Measurements from ENCODE around the gene DDIAS. TPM values are rescaled to one million over a fixed set of nuclear protein-coding genes. Genes with fewer than 3 reads are reported as not detected.

Gene DDIAS
- total and polyA plus RNA-seq, 9 of the 15 experiments (the other 6 are each of a cell fraction or from before 2014, with no cell fraction given), result 9.4 to 27.2 (median 23.3) TPM

DNA sequence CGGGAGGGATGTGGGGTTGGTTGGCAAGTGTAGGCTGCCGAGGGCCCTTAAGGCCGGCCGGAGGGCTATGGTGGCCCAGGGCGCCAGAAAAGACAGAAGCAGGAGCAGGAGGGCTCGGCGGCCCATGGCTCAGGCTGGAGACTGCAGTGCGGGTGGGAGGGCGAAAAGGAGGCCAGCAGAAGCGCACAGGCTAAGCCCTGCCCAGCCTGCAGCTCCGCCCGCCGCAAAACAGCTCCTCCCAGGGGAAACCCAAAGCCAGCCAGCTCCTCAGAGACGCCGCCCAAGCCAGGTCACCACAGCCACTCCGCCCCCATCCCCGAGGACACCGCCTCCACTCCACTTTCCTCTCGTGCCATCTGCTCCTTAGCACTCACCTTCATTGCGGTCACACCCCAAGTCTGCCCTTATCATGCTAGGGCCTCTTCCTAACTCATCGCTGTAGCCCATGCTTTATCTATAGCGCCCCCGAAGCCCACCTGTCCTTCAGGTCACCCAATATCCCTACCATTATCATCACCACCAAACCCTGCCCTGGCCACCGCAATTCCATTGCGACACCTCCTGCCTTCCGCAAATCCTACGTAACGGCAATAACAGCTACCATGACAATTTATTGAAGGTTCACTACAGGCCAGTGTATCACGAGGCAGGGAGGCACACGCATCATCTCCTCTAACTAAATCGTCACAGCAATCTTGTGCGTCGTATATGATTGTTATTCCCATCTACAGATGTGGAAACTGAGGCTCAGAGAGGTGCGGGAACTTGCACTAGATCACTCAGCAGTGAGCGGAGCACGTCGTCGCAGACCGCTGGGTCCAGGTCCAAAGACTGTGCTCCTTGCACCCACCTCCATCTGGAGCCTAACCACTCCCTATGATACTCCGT is 1.0 kb upstream of the DDIAS start, which contains the start of gene PRCP (continued):
- TF ChIP-seq, protein P1, sequence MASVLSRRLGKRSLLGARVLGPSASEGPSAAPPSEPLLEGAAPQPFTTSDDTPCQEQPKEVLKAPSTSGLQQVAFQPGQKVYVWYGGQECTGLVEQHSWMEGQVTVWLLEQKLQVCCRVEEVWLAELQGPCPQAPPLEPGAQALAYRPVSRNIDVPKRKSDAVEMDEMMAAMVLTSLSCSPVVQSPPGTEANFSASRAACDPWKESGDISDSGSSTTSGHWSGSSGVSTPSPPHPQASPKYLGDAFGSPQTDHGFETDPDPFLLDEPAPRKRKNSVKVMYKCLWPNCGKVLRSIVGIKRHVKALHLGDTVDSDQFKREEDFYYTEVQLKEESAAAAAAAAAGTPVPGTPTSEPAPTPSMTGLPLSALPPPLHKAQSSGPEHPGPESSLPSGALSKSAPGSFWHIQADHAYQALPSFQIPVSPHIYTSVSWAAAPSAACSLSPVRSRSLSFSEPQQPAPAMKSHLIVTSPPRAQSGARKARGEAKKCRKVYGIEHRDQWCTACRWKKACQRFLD (CRISPR knock-in tag; IDR thresholded peaks at IDR 0.05), result no peak
- TF ChIP-seq, protein P2, sequence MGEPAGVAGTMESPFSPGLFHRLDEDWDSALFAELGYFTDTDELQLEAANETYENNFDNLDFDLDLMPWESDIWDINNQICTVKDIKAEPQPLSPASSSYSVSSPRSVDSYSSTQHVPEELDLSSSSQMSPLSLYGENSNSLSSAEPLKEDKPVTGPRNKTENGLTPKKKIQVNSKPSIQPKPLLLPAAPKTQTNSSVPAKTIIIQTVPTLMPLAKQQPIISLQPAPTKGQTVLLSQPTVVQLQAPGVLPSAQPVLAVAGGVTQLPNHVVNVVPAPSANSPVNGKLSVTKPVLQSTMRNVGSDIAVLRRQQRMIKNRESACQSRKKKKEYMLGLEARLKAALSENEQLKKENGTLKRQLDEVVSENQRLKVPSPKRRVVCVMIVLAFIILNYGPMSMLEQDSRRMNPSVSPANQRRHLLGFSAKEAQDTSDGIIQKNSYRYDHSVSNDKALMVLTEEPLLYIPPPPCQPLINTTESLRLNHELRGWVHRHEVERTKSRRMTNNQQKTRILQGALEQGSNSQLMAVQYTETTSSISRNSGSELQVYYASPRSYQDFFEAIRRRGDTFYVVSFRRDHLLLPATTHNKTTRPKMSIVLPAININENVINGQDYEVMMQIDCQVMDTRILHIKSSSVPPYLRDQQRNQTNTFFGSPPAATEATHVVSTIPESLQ (CRISPR knock-in tag; IDR thresholded peaks at IDR 0.05), result peak; percentile 88; the same call in 1 of the 2 replicates
- no peak for TF ChIP-seq RBBP5 (IDR thresholded peaks at IDR 0.05; ENCODE audit: borderline replicate concordance, insufficient read depth, low read length, poor library complexity, severe bottlenecking)
- TF ChIP-seq MCM5 (IDR thresholded peaks at IDR 0.05; ENCODE audit: low read depth), result no peak
- TF ChIP-seq, protein P3, sequence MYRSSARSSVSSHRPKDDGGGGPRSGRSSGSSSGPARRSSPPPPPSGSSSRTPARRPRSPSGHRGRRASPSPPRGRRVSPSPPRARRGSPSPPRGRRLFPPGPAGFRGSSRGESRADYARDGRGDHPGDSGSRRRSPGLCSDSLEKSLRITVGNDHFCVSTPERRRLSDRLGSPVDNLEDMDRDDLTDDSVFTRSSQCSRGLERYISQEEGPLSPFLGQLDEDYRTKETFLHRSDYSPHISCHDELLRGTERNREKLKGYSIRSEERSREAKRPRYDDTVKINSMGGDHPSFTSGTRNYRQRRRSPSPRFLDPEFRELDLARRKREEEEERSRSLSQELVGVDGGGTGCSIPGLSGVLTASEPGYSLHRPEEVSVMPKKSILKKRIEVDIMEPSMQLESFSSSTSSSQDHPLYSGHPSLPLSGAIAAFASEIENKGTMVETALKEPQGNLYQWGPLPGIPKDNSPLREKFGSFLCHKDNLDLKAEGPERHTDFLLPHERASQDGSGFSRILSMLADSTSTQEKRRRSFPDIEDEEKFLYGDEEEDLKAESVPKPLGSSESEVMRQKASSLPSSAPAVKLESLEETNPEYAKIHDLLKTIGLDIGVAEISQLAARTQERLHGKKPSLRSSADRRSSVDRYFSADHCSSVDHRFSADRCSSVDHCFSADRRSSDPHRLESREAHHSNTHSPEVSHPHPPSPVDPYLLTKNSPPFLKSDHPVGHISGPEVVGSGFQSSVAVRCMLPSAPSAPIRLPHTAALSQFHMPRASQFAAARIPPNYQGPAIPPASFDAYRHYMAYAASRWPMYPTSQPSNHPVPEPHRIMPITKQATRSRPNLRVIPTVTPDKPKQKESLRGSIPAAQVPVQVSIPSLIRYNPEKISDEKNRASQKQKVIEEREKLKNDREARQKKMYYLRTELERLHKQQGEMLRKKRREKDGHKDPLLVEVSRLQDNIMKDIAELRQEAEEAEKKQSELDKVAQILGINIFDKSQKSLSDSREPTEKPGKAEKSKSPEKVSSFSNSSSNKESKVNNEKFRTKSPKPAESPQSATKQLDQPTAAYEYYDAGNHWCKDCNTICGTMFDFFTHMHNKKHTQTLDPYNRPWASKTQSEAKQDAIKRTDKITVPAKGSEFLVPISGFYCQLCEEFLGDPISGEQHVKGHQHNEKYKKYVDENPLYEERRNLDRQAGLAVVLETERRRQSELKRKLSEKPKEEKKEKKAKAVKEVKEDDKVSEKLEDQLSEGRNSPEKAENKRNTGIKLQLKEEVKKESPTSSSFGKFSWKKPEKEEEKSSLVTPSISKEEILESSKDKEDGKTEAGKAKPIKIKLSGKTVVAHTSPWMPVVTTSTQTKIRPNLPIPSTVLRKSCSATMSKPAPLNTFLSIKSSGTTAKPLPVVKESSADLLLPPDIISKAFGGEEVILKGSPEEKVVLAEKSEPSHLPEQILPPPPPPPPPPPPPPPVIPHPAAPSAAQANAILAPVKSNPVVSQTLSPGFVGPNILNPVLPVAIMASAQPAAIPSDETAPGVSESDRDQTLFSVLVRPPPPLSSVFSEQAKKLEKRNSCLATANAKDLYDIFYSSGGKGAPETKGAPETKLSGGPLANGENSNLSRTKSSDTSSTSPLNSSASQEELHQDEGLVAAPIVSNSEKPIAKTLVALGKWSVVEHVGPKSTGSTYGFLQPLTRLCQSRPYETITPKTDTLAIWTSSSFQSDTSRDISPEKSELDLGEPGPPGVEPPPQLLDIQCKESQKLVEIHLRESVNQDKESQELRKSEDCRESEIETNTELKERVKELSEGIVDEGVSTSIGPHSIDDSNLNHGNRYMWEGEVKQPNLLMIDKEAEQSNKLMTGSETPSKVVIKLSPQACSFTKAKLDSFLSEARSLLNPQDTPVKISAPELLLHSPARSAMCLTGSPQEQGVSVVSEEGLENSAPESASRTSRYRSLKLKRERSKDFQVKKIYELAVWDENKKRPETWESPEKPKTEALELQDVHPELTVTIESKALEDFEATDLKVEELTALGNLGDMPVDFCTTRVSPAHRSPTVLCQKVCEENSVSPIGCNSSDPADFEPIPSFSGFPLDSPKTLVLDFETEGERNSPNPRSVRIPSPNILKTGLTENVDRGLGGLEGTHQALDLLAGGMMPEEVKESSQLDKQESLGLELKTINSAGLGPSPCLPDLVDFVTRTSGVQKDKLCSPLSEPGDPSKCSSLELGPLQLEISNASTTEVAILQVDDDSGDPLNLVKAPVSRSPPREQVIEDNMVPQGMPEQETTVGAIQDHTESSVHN (IDR thresholded peaks at IDR 0.05; ENCODE audit: borderline replicate concordance in 1 of 2, low read depth in 1 of 2), result peak in 1 of 2 experiments; percentile 63; a peak in 2 of 4 replicates
- TF ChIP-seq CHD4 (IDR thresholded peaks at IDR 0.05; ENCODE audit: insufficient read depth, insufficient replicate concordance, low read depth, low read length, poor library complexity, severe bottlenecking), result no peak
- TF ChIP-seq TFAP4 (CRISPR knock-in tag; IDR thresholded peaks at IDR 0.05; ENCODE audit: borderline replicate concordance), result peak; percentile 74; the same call in 1 of the 2 replicates
- TF ChIP-seq ZNF23 (CRISPR knock-in tag; IDR thresholded peaks at IDR 0.05), result no peak
- no peak for TF ChIP-seq XRCC4 (IDR thresholded peaks at IDR 0.05; ENCODE audit: extremely low read depth, insufficient read depth, insufficient read length)
- TF ChIP-seq SIX5 (IDR thresholded peaks at IDR 0.05; ENCODE audit: borderline replicate concordance in 1 of 2, insufficient read depth in 1 of 2, low read depth in 1 of 2, low read length in 2 of 2), result no peak
- TF ChIP-seq ZNF668 (CRISPR knock-in tag; IDR thresholded peaks at IDR 0.05), result no peak
